Astrocyte of the cerebellum (primary cell): Measurements from ENCODE around the gene SNX8.

Source experiments
- DNase-seq: peaks from one replicate; pipeline ENCODE4 v3.0.0-alpha.2; 2011; ENCODE audit warnings: low read depth
- H3K4me3 ChIP-seq: 2 replicates; pipeline ENCODE4 v1.5.1; 2011; ENCODE audit warnings: mild to moderate bottlenecking, low read depth, low read length, moderate library complexity
- in situ Hi-C: cut with HindIII; loops from 2 replicates; pipeline ENCODE4 v1.10.0; 2017; ENCODE audit warnings: low sequenced_read_pairs
- TF ChIP-seq, protein P1 (sequence below): IDR thresholded peaks from 2 replicates; pipeline ENCODE4 v1.5.1; 2012; ENCODE audit warnings: low read length, low read depth, moderate library complexity, mild to moderate bottlenecking; ENCODE audit errors: missing control alignments

Gene SNX8

DNA sequence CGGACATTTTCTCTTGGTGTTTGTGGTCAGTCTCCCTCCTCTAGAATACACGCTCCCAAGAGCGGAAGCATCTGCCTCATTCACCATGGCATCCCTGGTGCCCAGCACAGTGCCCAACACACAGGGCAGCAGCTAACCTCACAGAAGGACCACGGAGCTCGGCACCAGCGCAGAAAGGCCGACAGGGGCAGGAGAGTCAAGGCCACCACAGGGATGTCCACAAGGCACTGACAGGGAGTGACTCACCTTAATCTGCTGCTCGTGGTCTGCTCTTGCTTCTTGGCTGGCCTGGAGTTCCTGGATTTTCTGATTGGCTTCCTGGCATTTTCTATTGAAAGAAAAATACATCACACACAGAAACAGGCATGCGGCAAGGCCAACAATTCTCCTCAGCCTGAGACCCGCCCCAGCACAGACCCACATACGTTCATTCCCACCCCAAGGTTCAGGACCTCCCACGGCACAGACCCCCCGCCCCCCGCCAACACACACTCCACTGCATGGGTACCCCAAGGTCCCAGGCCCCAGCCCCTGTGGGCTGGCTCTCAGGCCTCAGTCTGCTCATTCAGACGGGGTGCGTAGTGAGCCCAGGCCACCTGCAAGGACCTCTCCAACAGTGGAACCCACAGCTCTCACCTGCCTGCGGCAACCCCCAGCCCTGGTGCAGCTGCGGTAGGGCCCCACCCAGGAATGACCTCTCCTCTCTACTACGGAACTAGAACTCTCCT lies 96.4 kb downstream of the SNX8 start:
- no peak overlapping the region for H3K4me3 ChIP-seq
- DNase-seq = no peak
- TF ChIP-seq, protein P1, sequence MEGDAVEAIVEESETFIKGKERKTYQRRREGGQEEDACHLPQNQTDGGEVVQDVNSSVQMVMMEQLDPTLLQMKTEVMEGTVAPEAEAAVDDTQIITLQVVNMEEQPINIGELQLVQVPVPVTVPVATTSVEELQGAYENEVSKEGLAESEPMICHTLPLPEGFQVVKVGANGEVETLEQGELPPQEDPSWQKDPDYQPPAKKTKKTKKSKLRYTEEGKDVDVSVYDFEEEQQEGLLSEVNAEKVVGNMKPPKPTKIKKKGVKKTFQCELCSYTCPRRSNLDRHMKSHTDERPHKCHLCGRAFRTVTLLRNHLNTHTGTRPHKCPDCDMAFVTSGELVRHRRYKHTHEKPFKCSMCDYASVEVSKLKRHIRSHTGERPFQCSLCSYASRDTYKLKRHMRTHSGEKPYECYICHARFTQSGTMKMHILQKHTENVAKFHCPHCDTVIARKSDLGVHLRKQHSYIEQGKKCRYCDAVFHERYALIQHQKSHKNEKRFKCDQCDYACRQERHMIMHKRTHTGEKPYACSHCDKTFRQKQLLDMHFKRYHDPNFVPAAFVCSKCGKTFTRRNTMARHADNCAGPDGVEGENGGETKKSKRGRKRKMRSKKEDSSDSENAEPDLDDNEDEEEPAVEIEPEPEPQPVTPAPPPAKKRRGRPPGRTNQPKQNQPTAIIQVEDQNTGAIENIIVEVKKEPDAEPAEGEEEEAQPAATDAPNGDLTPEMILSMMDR = no peak
- in situ Hi-C loops = no loop called here

DNA sequence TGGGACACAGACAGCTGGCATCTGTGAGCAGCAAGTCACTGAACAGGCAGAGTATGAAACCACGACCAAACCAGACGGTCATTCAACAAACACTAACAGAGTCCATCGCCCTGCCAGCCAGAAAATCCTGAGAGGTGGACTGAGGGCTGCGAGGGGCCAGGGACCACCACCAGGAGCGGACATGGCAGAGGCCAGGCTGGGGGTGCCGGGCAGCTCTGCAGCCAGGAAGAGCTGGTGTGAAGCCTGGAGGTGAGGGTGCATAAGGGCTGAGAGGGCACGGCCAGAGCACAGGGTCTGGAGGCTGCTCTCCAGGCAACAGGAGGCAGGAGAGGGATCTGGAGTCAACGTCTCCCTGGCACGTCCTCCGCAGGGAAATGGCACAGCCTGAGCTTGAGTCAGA lies 97.0 kb downstream of the SNX8 start:
- TF ChIP-seq, protein P1 = no peak
- no peak overlapping the region for H3K4me3 ChIP-seq
- no peak for DNase-seq
- in situ Hi-C loops = no loop called here

- DNase-seq = no peak
- TF ChIP-seq, protein P1 = no peak
- in situ Hi-C loops = no loop called here
- no peak overlapping the region for H3K4me3 ChIP-seq
Observed at GRCh38 chr7:2215851-2216250, 98.4 kb downstream of the SNX8 start.

- in situ Hi-C loops = no loop called here
- no peak for DNase-seq
- TF ChIP-seq, protein P1 = no peak
- no peak overlapping the region for H3K4me3 ChIP-seq
Observed at GRCh38 chr7:2214636-2215035, 99.6 kb downstream of the SNX8 start.

- no peak overlapping the region for H3K4me3 ChIP-seq
- in situ Hi-C loops = no loop called here
- DNase-seq = no peak
- TF ChIP-seq, protein P1 = no peak
Observed at GRCh38 chr7:2213551-2214215, 100.6 kb downstream of the SNX8 start.

- in situ Hi-C loops = no loop called here
- TF ChIP-seq, protein P1 = no peak
- H3K4me3 ChIP-seq = no peak overlapping the region
- no peak for DNase-seq
Observed at GRCh38 chr7:2212906-2213305, 101.3 kb downstream of the SNX8 start.
